Keratinocyte (primary cell): ENCODE results near the gene OR2V2. TPM values are rescaled to one million over a fixed set of nuclear protein-coding genes. Genes with fewer than 3 reads are reported as not detected.

Experiments used
- DNase-seq: peaks from one replicate; pipeline ENCODE4 v3.0.0-alpha.2; 2011; ENCODE audit warnings: low read depth, missing footprints, low spot score
- FAIRE-seq: peaks from 2 replicates; lab custom pipeline; 2011; peaks lifted over from hg19 to GRCh38; lab: Jason Lieb, UNC
- H2AFZ ChIP-seq: 2 replicates; pipeline ENCODE4 v1.6.0; 2012; ENCODE audit warnings: low read length, control low read depth, inconsistent platforms; ENCODE audit not compliant: control insufficient read depth
- H3K27ac ChIP-seq: 2 replicates; pipeline ENCODE4 v1.5.1; 2011; ENCODE audit warnings: low read length; ENCODE audit not compliant: control insufficient read depth, insufficient read depth
- H3K27me3 ChIP-seq: 3 replicates; pipeline ENCODE4 v1.6.0; 2011; ENCODE audit warnings: low read length; ENCODE audit not compliant: control insufficient read depth, insufficient read depth; ENCODE audit errors: extremely low read depth
- H3K36me3 ChIP-seq, 2 experiments: 2 replicates in 1 of 2; 3 replicates in 1 of 2; pipeline ENCODE4 v1.5.1; 2011; ENCODE audit warnings: low read length in 2 of 2, mild to moderate bottlenecking in 1 of 2; ENCODE audit not compliant: control insufficient read depth in 2 of 2, insufficient read depth in 2 of 2; ENCODE audit errors: extremely low read depth in 1 of 2
- H3K4me1 ChIP-seq: 3 replicates; pipeline ENCODE4 v1.5.1; 2011; ENCODE audit warnings: low read length; ENCODE audit not compliant: control insufficient read depth, insufficient read depth; ENCODE audit errors: extremely low read depth
- H3K4me2 ChIP-seq: 3 replicates; pipeline ENCODE4 v1.6.0; 2011; ENCODE audit warnings: low read depth, low read length; ENCODE audit not compliant: control insufficient read depth, insufficient read depth; ENCODE audit errors: extremely low read depth
- H3K4me3 ChIP-seq, 3 experiments: fragments of 200-600 bp in 1 of 3; sonication (generic) in 1 of 3; 2 replicates in 2 of 3; 3 replicates in 1 of 3; pipeline ENCODE4 v1.5.1; 2011 to 2016; ENCODE audit warnings: low read length in 3 of 3, mild to moderate bottlenecking in 3 of 3, control low read depth in 2 of 3, inconsistent platforms in 1 of 3, low read depth in 1 of 3, mixed read lengths in 1 of 3, mixed run types in 1 of 3, moderate library complexity in 1 of 3; ENCODE audit not compliant: control insufficient read depth in 2 of 3, insufficient read depth in 2 of 3; ENCODE audit errors: extremely low read depth in 1 of 3
- H3K79me2 ChIP-seq: 2 replicates; pipeline ENCODE4 v1.6.0; 2012; ENCODE audit warnings: low read length; ENCODE audit not compliant: control insufficient read depth, insufficient read depth
- H3K9ac ChIP-seq: 3 replicates; pipeline ENCODE4 v1.6.0; 2011; ENCODE audit warnings: low read length; ENCODE audit not compliant: control insufficient read depth, insufficient read depth; ENCODE audit errors: extremely low read depth
- H3K9me1 ChIP-seq: 3 replicates; pipeline ENCODE4 v1.6.0; 2011; ENCODE audit warnings: low read length; ENCODE audit not compliant: control insufficient read depth, insufficient read depth; ENCODE audit errors: extremely low read depth
- H3K9me3 ChIP-seq: 2 replicates; pipeline ENCODE4 v1.5.1; 2012; ENCODE audit warnings: low read depth, low read length; ENCODE audit not compliant: control insufficient read depth
- H4K20me1 ChIP-seq: 3 replicates; pipeline ENCODE4 v1.6.0; 2011; ENCODE audit warnings: low read length; ENCODE audit not compliant: control insufficient read depth, insufficient read depth; ENCODE audit errors: extremely low read depth
- EZH2 ChIP-seq: IDR thresholded peaks from one replicate; pipeline ENCODE4 v1.6.1; 2012; ENCODE audit warnings: inconsistent platforms, mild to moderate bottlenecking, low read length, moderate library complexity
- dilution Hi-C: fragments of 300-500 bp; cut with MboI; formaldehyde crosslinking; loops from one replicate; pipeline ENCODE4 v1.7.0; 2020; ENCODE audit warnings: low sequenced_read_pairs; ENCODE audit not compliant: extremely low pct_ligation_motif_present
- polyA plus RNA-seq, 5 experiments: library from polyadenylated mRNA; depleted of rRNA in 3 of 5; stranded (reverse) in 3 of 5; stranded (forward) in 1 of 5; unstranded in 1 of 5; fragments of >200 nt; gene quantifications; 1 replicate in 1 of 5; 2 replicates in 3 of 5; 3 replicates in 1 of 5; pipeline versions ENCODE4 v1.2.1 to v1.2.3, GENCODE V29; 2011 to 2012; ENCODE audit warnings: missing spikeins in 2 of 5, low read depth in 1 of 5, low replicate concordance in 1 of 5
- TF ChIP-seq, protein P1 (sequence below), 3 experiments: IDR thresholded peaks in 1 of 3; conservative IDR thresholded peaks in 1 of 3; optimal IDR thresholded peaks in 1 of 3; 2 replicates in 2 of 3; 3 replicates in 1 of 3; pipeline versions ENCODE3 to v1.5.1; 2011; ENCODE audit warnings: low read length in 3 of 3, mild to moderate bottlenecking in 3 of 3, moderate library complexity in 2 of 3, control low read depth in 1 of 3, inconsistent platforms in 1 of 3; ENCODE audit not compliant: insufficient read depth in 2 of 3; ENCODE audit errors: extremely low read depth in 1 of 3

The OR2V2 gene
- polyA plus RNA-seq, 1 donor (not counting 4 experiments of a cell fraction or from before 2014, with no cell fraction given) = not detected

DNA sequence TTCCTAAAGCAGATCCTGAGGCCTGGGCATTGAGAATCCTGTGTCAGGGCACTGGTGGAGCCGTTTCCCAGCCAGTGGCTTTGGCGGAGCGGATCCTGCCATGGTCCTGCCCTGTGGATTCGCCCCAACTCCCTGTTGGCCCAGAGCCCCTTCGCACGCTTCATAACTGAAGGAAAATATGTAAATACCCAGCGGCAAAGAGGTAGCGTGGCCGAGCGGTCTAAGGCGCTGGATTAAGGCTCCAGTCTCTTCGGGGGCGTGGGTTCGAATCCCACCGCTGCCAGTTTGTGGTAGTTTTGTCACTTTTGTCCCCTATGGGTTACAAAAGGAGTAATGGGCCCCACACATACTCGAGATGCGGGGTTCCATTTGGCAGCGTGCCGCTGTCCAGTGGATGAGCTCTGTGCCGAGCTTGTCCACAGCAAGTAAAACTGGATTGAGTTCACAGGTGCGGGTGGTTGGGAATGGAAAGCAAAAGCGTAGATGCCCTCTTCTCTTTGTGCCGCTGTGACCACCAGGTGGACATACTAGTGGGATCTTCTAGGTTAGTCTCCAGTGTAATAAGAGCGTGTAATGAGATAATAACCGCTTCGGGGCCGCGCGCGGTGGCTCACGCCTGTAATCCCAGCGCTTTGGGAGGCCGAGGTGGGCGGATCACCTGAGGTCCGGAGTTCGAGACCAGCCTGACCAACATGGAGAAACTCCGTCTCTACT lies 40.3 kb downstream of the OR2V2 start:
- Histone ChIP-seq H3K9ac (peak overlapping the region; percentile 50), H4K20me1 (peaks cover 2% of the 10 kb centered on the region), H3K9me3 (no peaks in the 10 kb centered on the region), H3K4me2 (peak overlapping the region; percentile 100), H3K4me3 (peak overlapping the region; percentile 54 to 79 (median 66)), H3K27me3 (no peaks in the 10 kb centered on the region), H3K9me1 (no peaks in the 10 kb centered on the region), H3K27ac (peak overlapping the region; percentile 43), H3K36me3 (no peaks in the 10 kb centered on the region), H3K79me2 (peaks cover 2% of the 10 kb centered on the region), H3K4me1 (peaks cover 16% of the 10 kb centered on the region), H2AFZ (peak overlapping the region; percentile 22)
- FAIRE-seq (no peak), DNase-seq (peak; percentile 66)
- TF ChIP-seq, protein P1, sequence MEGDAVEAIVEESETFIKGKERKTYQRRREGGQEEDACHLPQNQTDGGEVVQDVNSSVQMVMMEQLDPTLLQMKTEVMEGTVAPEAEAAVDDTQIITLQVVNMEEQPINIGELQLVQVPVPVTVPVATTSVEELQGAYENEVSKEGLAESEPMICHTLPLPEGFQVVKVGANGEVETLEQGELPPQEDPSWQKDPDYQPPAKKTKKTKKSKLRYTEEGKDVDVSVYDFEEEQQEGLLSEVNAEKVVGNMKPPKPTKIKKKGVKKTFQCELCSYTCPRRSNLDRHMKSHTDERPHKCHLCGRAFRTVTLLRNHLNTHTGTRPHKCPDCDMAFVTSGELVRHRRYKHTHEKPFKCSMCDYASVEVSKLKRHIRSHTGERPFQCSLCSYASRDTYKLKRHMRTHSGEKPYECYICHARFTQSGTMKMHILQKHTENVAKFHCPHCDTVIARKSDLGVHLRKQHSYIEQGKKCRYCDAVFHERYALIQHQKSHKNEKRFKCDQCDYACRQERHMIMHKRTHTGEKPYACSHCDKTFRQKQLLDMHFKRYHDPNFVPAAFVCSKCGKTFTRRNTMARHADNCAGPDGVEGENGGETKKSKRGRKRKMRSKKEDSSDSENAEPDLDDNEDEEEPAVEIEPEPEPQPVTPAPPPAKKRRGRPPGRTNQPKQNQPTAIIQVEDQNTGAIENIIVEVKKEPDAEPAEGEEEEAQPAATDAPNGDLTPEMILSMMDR (optimal IDR thresholded peaks at IDR 0.05 in 1 of 3, IDR thresholded peaks at IDR 0.05 in 1 of 3, conservative IDR thresholded peaks at IDR 0.05 in 1 of 3; ENCODE audit: extremely low read depth in 1 of 3, insufficient read depth in 2 of 3, low read length in 3 of 3) = peak in 1 of 3 experiments; percentile 28
- TF ChIP-seq EZH2 = no peak
- dilution Hi-C loops = no loop called here

DNA sequence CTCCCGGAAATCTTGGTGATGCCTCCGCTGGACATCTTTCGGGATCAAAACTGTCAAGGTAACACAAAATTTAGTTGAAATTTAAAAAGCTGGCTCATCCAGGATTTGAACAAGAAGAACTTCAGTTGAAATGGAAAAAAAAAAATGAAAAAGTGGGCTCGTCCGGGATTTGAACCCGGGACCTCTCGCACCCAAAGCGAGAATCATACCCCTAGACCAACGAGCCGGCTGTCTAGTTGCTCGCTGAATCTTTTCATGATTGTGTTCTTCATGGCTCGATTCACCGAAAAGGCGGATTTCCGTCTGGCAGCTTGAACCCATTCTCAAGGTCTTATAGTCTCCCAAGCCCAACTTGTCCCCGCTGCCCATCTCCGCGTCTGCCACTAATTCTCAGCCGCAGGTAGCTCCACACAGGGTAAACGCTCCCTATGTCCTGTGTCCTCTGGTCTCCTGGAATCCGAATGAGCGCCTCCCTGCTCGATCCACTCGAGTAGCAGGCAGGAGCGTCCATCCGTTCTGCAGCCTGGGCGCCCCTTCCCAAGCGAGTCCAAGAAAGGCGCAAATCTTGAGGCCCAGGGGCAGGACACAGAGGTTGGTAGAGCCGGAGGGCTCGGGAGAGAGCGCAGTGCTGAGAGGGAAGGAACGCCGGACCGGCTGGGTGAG lies 41.4 kb downstream of the OR2V2 start:
- Histone ChIP-seq H3K9me1 (no peaks in the 10 kb centered on the region), H3K9ac (peak overlapping the region; percentile 76), H3K9me3 (no peaks in the 10 kb centered on the region), H3K4me2 (peak overlapping the region; percentile 100), H3K79me2 (peaks cover 2% of the 10 kb centered on the region), H4K20me1 (peaks cover 2% of the 10 kb centered on the region), H3K36me3 (no peaks in the 10 kb centered on the region), H3K4me3 (peak overlapping the region; percentile 54 to 87 (median 85)), H2AFZ (peak overlapping the region; percentile 91), H3K4me1 (peaks cover 17% of the 10 kb centered on the region), H3K27me3 (no peaks in the 10 kb centered on the region), H3K27ac (peak overlapping the region; percentile 61)
- FAIRE-seq (peak; percentile 43), DNase-seq (no peak)
- dilution Hi-C loops = no loop called here
- TF ChIP-seq, protein P1 (optimal IDR thresholded peaks at IDR 0.05 in 1 of 3, IDR thresholded peaks at IDR 0.05 in 1 of 3, conservative IDR thresholded peaks at IDR 0.05 in 1 of 3; ENCODE audit: extremely low read depth in 1 of 3, insufficient read depth in 2 of 3, low read length in 3 of 3) = no peak
- TF ChIP-seq EZH2 = no peak
